B cell (primary cell): ENCODE measurements around the gene HOXB6. TPM values are rescaled to one million over a fixed set of nuclear protein-coding genes. Genes with fewer than 3 reads are reported as not detected.

ENCODE experiments used
- ATAC-seq: fragments of 200-7000 bp; cut with Tn5 transposase; one replicate; pipeline ENCODE4 v1.10.0; 2021; ENCODE audit warnings: low read depth, mild to moderate bottlenecking, moderate number of reproducible peaks, moderate library complexity
- CTCF ChIA-PET: fragments of 350-600 bp; sonication (Branson Sonifier 250); formaldehyde crosslinking; loops from one replicate; lab custom pipeline; 2021; ENCODE audit warnings: antibody characterized with exemption, inconsistent platforms; lab: Charles Lee
- POLR2A ChIA-PET: fragments of 350-600 bp; sonication (Branson Sonifier 250); formaldehyde crosslinking; loops from one replicate; lab custom pipeline; 2021; ENCODE audit warnings: antibody characterized with exemption; lab: Charles Lee
- DNase-seq: peaks from one replicate; pipeline ENCODE4 v3.0.0; 2013
- H2AFZ ChIP-seq: 2 replicates; pipeline ENCODE4 v1.6.1; 2012; ENCODE audit warnings: mild to moderate bottlenecking, low read depth, low read length; ENCODE audit not compliant: insufficient read depth, poor library complexity, severe bottlenecking
- H3K27ac ChIP-seq, 2 donors: 1 replicate in 1 of 2; 2 replicates in 1 of 2; pipeline ENCODE4 v1.5.1; 2012 to 2013; ENCODE audit warnings: low read length in 2 of 2, mild to moderate bottlenecking in 2 of 2, moderate library complexity in 1 of 2
- H3K27me3 ChIP-seq, 4 experiments: fragments of 200-600 bp in 1 of 4; sonication (generic) in 1 of 4; replicated peaks in 1 of 4; 1 replicate in 2 of 4; 2 replicates in 2 of 4; pipeline versions ENCODE4 v1.6.1 to v1.7.0; 2013 to 2016; ENCODE audit warnings: low read length in 3 of 4, mild to moderate bottlenecking in 2 of 4, mixed read lengths in 1 of 4, moderate library complexity in 1 of 4; ENCODE audit not compliant: insufficient read depth in 4 of 4, control insufficient read depth in 3 of 4; ENCODE audit errors: control extremely low read depth in 1 of 4
- H3K36me3 ChIP-seq, 2 experiments: replicated peaks in 1 of 2; 1 replicate in 1 of 2; 2 replicates in 1 of 2; pipeline versions ENCODE4 v1.6.1 to v1.7.1; 2013; ENCODE audit warnings: low read length in 1 of 2; ENCODE audit not compliant: insufficient read depth in 2 of 2, control insufficient read depth in 1 of 2; ENCODE audit errors: control extremely low read depth in 1 of 2, extremely low read depth in 1 of 2
- H3K4me1 ChIP-seq, 2 donors: fragments of 200-600 bp in 1 of 2; sonication (generic) in 1 of 2; 1 replicate in 1 of 2; 2 replicates in 1 of 2; pipeline versions ENCODE4 v1.5.1 to v1.6.1; 2013 to 2017; ENCODE audit warnings: low read length in 2 of 2; ENCODE audit not compliant: control insufficient read depth in 2 of 2, insufficient read depth in 2 of 2
- H3K4me2 ChIP-seq: replicated peaks from 2 replicates; pipeline ENCODE3; 2012; ENCODE audit warnings: mild to moderate bottlenecking, low read depth, low read length; ENCODE audit not compliant: poor library complexity, severe bottlenecking
- H3K4me3 ChIP-seq, 5 experiments: fragments of 200-600 bp in 1 of 5; sonication (generic) in 1 of 5; 1 replicate in 3 of 5; 2 replicates in 2 of 5; pipeline versions ENCODE4 v1.5.1 to v1.7.0; 2011 to 2016; ENCODE audit warnings: low read length in 4 of 5, mild to moderate bottlenecking in 4 of 5, low read depth in 2 of 5, control low read depth in 1 of 5, moderate library complexity in 1 of 5; ENCODE audit not compliant: insufficient read depth in 1 of 5; ENCODE audit errors: control extremely low read depth in 1 of 5, extremely low read depth in 1 of 5
- H3K79me2 ChIP-seq: fragments of 200-600 bp; sonication (generic); one replicate; pipeline ENCODE4 v1.6.0; 2016; ENCODE audit warnings: low read length; ENCODE audit not compliant: control insufficient read depth, insufficient read depth
- H3K9ac ChIP-seq: fragments of 200-600 bp; sonication (generic); 2 replicates; pipeline ENCODE4 v1.6.1; 2017; ENCODE audit warnings: mild to moderate bottlenecking, low read length, moderate library complexity
- H3K9me3 ChIP-seq, 3 donors: one replicate each; pipeline versions ENCODE4 v1.6.1 to v1.7.1; 2013; ENCODE audit warnings: low read length in 2 of 3; ENCODE audit not compliant: control insufficient read depth in 2 of 3, insufficient read depth in 1 of 3; ENCODE audit errors: control extremely low read depth in 1 of 3
- H4K20me1 ChIP-seq: 2 replicates; pipeline ENCODE4 v1.6.0; 2012; ENCODE audit warnings: mild to moderate bottlenecking, low read length; ENCODE audit not compliant: insufficient read depth, control insufficient read depth, poor library complexity, severe bottlenecking
- H3K27ac Mint-ChIP-seq: one replicate; pipeline ENCODE4 v1.8.0; 2021; ENCODE audit warnings: mixed read lengths
- H3K27me3 Mint-ChIP-seq: one replicate; pipeline ENCODE4 v1.8.0; 2021; ENCODE audit warnings: mixed read lengths
- H3K4me1 Mint-ChIP-seq: one replicate; pipeline ENCODE4 v1.8.0; 2021; ENCODE audit warnings: mixed read lengths
- H3K4me3 Mint-ChIP-seq: one replicate; pipeline ENCODE4 v1.8.0; 2021; ENCODE audit warnings: mixed read lengths
- H3K9me3 Mint-ChIP-seq: one replicate; pipeline ENCODE4 v1.8.0; 2022; ENCODE audit warnings: mixed read lengths; ENCODE audit not compliant: insufficient read depth
- CTCF ChIP-seq: fragments of 200-600 bp; IDR thresholded peaks from one replicate; pipeline ENCODE4 v1.8.0; 2022; ENCODE audit warnings: antibody characterized with exemption, mild to moderate bottlenecking
- EZH2 ChIP-seq: IDR thresholded peaks from 2 replicates; pipeline ENCODE4 v1.6.1; 2012; ENCODE audit warnings: borderline replicate concordance, low read depth, mild to moderate bottlenecking, moderate library complexity, low read length; ENCODE audit not compliant: insufficient read depth, poor library complexity, severe bottlenecking
- WGBS: methylation state at CpG from one replicate; pipeline ENCODE4 v1.1.5; 2013; ENCODE audit warnings: missing lambda C conversion rate; ENCODE audit not compliant: insufficient coverage; 5-methylcytosine and 5-hydroxymethylcytosine counted together
- intact Hi-C: fragments of 100-400 bp; cut with micrococcal nuclease; formaldehyde crosslinking; loops from one replicate; pipeline ENCODE4 v1.10.0; 2022
- polyA plus RNA-seq: library from polyadenylated mRNA; depleted of rRNA; stranded (reverse); fragments of >200 nt; gene quantifications from 2 replicates; pipeline ENCODE4 v1.2.3, GENCODE V29; 2012
- total RNA-seq, 2 donors: library from RNA; stranded (reverse); fragments of 120-200 nt in 1 of 2; gene quantifications; 1 replicate in 1 of 2; 2 replicates in 1 of 2; pipeline versions ENCODE4 v1.2.3 to v1.2.4, GENCODE V29; 2013 to 2022

The HOXB6 gene
- total and polyA plus RNA-seq, 2 donors (not counting 1 experiment from before 2014, with no cell fraction given), result 0.10 TPM; not detected in 1

DNA sequence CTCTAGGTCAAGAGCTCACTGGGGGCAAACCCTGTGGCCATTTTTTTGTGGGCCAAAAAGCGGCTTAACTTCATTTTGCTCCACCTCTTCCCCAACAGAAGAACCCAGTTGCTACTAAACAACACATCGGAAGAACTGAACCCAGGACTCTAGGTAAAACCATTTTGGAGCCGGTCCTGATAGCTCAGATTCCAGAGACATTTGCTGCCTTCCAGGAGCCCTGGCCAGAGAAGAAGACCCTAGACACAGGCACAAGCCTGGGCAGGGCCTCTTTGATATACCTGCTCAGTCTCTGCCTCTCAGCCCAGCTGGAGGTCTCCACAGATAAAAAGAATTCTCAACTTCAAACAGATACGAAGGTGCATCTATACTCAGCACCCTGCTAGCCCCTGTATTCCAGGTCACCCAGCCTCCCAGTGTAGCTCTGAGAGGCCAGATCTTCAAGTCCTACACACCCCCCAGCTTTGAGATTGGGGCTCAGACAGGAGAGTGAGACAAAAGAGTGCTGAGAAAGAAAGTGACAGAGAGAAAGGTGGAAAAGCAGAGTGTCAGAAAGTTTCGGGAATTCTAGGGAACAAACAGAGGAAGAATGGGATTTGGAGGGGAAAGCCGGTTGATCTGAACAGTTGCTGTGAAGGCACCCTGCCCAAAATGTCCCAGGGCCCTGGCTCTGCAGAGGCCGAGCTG lies 27.9 kb upstream of the HOXB6 start:
- H3K9ac ChIP-seq, result no peak overlapping the region
- H3K79me2 ChIP-seq, result no peaks in the 10 kb centered on the region
- H3K27ac Mint-ChIP-seq, result no peak overlapping the region
- H3K9me3 Mint-ChIP-seq, result no peaks in the 10 kb centered on the region
- peaks cover 12% of the 10 kb centered on the region for H3K4me1 Mint-ChIP-seq
- DNase-seq (no peak), ATAC-seq (no peak)
- POLR2A ChIA-PET, result no interaction called here
- intact Hi-C loops, result no loop called here
- CTCF ChIA-PET, result interaction anchor here (0.5 to 2.2 kb wide), 4 partner anchors 10 to 274 kb away, joined by 3 to 6 read pairs (median 4); no protein-coding TSS in a partner anchor
- H3K4me2 ChIP-seq, result no peak overlapping the region
- H3K4me3 ChIP-seq, result no peak overlapping the region
- peaks cover 0 to 15% (median 0%) of the 10 kb centered on the region in 3 donors for H3K9me3 ChIP-seq
- H4K20me1 ChIP-seq, result no peaks in the 10 kb centered on the region
- 89% methylated on average over 6 of the region's 7 CpGs for WGBS
- no peaks in the 10 kb centered on the region for H3K36me3 ChIP-seq
- TF ChIP-seq CTCF, result no peak
- TF ChIP-seq EZH2, result no peak
- no peak overlapping the region for H2AFZ ChIP-seq
- H3K27ac ChIP-seq, result no peak overlapping the region
- peak overlapping the region; percentile 42 for H3K4me3 Mint-ChIP-seq
- H3K27me3 Mint-ChIP-seq, result peaks cover 92% of the 10 kb centered on the region
- peaks cover 20 to 36% of the 10 kb centered on the region in 2 donors for H3K4me1 ChIP-seq
- H3K27me3 ChIP-seq, result peaks cover 0 to 98% (median 75%) of the 10 kb centered on the region in 4 experiments
